ENCODE results near the gene GPR12.

- TF ChIP-seq CTCF (IDR thresholded peaks at IDR 0.05; ENCODE audit: low read length) = no peak
- no peak for TF ChIP-seq EZH2 (IDR thresholded peaks at IDR 0.05; ENCODE audit: borderline replicate concordance, low read length)
Measured at GRCh38 chr13:26747706-26748105, 12.9 kb downstream of the GPR12 start.

Data from OCI-LY1 (cell line).